Activated CD8-positive, alpha-beta memory T cell treated with anti-CD3 and anti-CD28 coated beads for 48 hours (primary cell): ENCODE data around the gene IL6ST.
"Not testable (repeated sequence)": the region's sequence is repeated elsewhere in the genome, so short reads cannot be mapped to it uniquely, and the experiment has no call there.

Experiments
- DNase-seq, 3 experiments: peaks; one replicate each; pipeline ENCODE4 v3.0.0-alpha.2; 2020; ENCODE audit warnings: low read depth in 2 of 3, low spot score in 2 of 3

The IL6ST gene

DNA sequence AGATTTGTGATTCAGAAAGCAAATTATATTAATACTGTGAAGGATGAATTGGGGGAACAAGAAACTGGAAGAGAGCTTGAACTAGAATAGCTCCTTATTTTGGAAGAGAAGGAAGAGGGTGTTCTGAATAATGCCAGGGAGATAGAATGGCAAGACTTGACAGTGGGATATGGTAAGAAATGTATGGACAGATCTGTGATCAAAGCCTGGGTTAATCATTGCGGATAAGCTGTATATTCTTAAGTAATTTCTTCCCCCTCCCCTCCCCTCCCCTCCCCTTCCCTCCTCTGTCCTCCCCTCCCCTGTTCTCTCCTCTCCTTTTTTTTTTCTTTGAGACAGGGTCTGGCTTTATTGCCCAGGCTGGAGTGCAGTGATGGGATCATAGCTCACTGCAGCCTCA, 10.1 kb upstream of the IL6ST start:
- DNase-seq = no peak

DNA sequence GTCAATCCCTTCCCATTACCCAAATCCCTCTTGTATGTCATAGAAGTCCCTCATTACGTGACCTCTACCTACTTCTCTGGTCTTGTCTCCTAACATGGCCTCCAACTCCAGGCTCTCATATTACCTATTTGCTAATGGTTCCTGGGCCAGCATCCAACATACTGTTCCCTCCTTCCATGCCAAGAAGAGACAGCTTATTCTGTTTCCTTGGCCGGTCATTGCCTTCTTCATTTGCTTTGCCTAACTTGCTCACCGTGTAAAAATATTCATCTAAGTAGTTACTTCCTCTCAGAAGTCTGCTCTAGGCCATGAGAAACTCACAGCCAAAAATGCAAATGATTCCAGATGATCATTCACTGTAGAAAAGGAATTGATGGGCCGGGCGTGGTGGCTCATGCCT, 8.9 kb upstream of the IL6ST start:
- no peak for DNase-seq

DNA sequence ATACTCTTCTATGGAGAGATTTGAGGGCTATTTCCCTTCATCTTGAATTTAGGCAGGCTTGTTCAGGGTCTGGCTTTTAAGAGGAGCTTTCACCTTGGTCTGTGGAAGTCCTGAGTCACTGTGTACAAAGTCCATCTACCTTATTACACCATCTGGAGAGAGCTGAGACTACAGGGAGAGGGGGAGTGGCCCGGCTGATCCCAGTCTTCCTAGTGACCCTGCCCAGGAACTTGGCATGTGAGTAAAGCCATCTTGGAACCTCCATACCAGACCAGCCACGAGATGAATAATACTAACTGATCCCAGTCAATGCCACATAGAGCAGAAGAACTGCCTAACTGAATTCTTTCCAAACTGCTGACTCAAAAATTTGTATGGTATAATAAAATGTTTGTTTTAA, 8.4 kb upstream of the IL6ST start:
- DNase-seq = no peak

DNA sequence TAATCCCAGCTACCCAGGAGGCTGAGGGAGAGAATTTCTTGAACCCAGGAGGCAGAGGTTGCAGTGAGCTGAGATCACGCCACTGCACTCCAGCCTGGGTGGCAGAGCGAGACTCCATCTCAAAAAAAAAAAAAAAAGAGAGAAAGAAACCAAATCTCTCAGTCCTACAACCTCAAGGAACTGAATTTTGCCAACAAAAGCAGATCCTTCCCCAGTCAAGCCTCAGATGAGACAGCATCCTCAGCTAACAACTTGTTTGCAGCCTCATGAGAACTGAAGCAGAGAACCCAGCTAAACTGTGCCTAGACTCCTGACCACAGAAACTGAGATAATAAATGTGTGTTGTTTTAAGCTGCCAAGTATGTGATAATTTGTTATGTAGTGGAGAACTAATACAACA, 7.5 kb upstream of the IL6ST start:
- DNase-seq = no peak

DNA sequence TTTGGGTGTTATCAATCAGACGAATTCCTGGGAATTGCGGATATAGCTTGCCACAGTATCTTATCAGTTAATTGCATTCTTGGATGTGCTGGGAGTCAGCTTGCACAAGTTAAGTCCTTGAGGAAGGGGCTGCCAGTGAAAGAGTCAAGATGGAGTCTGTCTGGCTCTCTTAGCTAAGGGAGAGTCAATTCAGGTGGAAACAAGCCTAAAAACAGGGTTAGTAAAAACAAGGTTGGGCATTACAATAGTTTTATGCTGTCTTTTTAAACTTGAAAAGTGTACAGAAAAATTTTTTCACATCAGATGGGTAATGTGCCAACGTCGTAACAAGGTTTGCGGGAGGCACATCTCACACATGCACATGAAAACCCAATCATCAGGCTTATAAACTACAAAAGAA, 5.5 kb upstream of the IL6ST start:
- not testable (repeated sequence) for DNase-seq

DNA sequence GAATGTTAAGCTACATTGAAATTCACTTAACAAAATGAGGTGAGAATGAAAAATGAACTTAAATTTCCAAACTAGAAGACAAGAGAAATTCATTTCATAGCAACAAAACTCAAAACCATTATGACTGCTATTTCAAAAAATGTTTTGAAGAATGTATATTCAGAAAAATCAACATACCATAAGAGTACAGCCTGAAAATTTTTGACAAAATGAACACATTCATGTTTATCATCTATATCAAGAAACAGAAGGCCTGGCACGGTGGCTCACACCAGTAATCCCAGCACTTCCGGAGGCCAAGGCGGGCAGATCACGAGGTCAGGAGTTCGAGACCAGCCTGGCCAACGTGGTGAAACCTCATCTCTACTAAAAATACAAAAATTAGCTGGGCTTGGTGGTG, 4.2 kb upstream of the IL6ST start:
- DNase-seq = no peak

DNA sequence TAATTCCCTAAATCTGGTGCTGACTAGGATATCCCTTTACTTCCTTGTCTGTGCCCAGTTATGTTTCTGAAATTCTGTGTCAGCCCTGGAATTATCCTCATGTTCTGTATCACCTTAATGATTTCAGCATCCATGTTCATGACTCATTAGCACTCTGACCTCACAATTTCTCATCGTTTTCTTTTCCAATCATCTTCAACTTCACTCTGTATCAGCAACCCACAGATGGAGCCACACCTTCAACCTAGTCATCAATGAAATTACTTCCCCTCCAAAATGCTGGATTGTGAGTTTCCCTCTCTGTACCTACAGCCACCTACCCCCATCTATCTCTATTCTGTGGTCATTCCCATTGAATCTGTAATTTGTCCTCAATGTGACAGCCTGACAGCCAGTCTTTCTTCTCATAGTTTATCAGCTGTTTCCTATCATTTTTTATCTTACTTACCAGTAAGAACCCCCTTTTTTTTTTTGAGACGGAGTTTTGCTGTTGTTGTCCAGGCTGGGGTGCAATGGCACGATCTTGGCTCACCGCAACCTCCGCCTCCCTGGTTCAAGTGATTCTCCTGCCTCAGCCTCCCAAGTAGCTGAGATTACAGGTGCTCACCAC, 3.1 kb upstream of the IL6ST start:
- DNase-seq = no peak

DNA sequence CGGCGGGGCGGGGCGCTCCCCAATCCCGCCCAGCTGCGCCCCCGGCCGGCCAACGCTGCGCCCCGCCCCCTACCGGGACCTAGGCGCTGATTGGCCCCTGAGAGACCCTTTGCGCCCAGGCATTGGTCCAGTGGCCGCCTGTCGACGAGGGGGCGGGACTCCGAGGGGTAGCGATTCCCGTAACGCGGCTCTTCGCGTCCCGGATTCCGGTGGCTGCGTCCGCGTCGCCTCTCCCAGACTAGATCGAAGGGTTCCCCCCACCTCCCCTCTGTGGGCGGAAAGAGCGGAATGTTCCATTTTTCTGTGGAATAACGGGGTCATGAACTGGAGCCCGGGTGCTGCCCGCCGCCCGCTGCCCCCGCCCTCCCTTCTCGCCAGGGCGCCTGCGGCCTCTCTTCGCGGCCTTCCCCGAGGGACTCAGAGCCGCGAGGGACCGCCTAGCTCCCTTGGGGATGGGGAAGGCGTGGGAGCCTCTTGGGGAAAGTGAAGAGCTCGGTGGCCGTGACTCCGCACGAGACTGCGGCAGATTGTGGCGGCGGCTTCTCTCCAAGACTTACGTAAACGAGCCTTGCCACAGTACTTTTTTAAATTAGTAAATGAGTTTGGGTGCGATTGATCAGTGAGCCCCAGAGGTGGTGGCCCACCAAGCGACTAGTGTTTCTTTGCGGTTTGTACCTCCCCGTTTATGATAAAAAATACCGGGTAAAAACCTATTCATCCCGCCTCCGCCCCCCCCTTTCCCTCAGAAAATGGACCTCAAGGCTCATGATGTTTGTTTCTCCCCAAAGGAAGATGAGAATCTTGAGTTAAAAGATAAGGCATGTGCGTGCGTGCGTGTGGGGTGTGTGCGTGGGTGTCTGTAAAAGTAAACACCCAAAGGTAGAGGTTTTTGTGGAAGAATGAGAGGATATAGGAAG, 493 bp upstream of the IL6ST start:
- peak; percentile 84 to 93 (median 89) for DNase-seq

DNA sequence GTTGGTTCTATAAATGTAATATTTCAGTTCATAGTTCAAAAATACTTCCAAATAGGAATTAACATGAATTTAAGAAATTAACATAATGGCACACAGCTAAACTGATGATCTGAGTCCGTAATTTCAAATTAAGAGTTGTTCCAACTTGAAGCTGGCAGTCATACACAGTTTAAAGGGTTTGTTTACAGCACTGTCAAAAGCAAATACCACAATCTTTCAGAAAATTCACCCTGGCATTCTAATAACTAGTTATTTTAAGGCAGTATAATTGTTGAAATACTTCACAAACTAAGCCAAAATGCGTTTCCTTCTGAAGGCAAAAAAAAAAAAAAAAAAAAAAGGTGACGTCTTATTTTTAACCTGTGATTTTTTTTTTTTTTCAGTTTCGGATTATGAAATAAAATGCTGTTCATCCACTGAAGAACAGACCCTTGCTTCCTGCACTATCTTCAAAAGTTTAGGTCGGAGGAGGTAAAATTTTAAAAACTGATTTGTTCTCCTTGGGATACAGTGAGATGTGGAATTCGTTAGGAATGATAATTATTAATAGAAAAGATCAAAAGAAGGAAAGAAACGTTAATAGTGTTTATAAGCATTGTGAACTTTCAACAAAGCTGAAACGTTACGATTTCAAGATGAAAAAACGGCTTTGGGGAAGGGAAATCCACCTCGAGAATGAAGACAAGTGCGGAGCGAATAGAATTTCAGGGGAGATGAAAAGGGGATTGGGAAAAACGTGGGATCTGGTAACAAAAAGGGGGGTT, 850 bp downstream of the IL6ST start:
- DNase-seq = no peak

DNA sequence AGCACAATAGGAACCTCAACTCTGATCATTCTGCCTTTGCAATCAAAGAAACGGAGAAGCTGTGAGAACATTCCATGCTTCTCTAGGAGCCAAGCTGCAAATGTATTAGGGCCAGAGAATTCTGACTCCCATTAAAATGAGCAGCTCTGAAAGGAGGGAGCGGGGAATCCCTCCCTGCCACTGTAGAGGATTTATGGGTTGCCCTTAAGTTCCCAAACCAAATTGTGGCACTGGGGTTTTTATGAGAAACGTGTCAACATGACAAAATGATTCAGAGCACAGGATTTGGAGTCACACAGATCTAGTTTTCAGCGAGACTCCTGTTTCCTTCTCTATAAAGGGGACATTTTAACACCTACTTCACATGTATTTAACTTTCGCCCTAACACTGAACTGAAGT, 1.8 kb downstream of the IL6ST start:
- no peak for DNase-seq

DNA sequence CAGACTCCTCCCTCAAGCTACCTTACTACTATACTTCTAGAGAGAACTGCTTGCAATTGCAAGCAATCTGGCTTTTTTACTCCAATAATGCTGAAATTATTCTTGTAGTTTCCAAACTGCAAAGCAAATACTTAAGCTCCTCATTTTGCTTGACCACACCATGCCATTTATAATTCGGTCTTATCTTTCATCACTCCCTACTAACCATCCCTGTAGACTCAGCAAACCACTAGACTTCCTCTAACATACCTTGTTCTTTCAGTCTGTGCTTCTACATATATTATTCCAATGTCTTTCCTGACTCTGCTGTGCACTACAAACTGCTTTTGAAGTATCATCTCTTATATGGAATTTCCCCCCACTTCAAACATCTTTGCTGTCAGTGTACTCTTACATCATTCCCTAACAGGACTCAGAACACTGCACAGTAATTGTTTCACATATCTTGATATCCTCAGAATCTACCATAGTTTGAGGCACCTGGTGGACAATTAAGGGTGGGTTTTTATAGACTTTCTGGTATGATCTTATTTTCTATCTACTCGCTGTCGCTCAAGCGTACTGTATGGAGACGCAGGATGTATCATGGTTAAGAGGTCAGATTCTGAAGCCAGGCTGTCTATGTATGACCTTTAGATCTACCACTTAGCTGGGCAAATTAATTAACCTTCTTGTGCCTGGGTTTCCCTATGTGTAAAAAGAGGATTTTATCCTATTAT, 2.8 kb downstream of the IL6ST start:
- no peak for DNase-seq

DNA sequence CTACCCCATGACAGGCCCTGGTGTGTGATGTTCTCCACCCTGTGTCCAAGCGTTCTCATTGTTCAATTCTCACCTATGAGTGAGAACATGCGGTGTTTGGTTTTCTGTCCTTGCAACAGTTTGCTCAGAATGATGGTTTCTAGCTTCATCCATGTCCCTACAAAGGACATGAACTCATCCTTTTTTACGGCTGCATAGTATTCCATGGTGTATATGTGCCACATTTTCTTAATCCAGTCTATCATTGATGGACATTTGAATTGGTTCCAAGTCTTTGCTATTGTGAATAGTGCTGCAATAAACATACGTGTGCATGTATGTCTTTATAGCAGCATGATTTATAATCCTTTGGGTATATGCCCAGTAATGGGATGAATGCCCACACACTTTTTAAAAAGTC, 3.9 kb downstream of the IL6ST start:
- not testable (repeated sequence) for DNase-seq

DNA sequence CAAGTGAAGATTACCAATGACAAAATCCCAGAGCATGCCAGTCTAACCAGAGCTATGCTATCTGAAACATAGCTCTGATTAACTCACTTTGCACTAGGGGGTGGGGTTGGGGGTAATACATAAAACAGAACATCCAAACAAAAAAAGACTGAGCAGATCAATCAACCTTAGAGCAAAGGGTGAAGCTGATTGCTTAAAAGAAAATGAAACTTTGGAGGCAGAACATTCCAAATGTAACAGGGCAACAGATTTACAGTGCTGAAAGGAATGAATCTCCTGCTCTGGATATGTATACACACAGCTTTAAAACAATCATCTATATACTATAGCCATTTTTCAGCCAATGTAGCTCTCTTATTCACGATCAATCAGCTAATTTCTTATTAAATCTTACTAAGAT, 4.9 kb downstream of the IL6ST start:
- no peak for DNase-seq

DNA sequence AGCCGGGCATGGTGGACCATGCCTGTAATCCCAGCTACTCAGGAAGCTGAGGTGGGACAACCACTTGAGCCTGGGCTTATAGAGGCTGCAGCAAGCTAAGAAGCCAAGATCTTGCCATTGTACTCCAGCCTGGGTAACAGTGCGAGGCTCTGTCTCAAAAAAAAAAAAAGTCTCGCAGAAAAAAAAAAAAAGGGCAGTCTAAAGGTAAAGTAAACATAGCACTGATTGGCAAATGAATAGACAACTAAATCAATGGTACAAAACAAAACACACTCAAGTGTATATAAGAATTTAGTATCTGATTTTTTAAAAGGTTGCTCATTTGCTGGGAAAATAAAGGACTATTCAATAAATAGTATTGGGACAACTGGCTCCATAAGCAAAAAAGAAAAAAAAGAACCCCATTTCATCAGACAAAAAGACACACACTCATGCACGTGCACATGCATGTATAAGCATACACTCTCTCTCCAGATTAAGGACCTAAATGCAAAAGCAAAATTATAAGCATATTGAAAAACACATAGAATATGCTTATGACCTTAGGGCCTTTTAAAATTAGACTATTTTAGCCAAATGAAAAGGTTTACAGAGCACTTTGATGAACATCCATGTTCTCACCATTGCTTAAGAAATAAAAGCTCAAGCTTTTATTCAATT, 5.7 kb downstream of the IL6ST start:
- DNase-seq = no peak

DNA sequence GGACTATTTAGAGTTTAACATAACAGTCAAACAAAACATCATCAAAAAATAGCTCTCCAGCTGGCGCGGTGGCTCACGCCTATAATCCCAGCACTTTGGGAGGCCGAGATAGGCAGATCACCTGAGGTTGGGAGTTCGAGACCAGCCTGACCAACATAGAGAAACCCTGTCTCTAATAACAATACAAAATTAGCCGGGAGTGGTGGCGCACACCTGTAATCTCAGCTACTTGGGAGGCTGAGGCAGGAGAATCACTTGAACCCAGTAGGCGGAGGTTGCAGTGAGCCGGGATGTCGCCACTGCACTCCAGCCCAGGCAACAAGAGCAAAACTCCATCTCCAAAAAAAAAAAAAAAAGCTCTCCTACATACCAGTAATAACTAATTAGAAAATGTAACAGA, 6.3 kb downstream of the IL6ST start:
- not testable (repeated sequence) for DNase-seq

DNA sequence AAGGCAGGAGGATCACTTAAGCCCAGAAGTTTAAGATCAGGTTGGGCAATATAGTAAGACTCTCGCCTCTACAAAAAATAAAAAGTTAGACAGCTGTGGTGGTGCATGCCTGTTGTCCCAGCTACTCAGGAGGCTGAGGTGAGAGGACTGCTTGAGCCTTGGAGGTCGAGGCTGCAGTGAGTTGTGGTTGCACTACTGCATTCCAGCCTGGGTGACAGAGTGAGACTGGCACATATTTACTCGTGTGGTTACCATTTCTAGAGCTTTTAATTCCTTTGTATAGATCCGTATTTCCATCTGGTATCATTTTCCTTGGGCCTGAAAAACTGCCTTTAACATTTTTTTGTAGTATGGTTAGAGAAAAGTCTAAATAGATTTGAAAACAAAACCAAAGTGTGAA, 7.8 kb downstream of the IL6ST start:
- DNase-seq = no peak

DNA sequence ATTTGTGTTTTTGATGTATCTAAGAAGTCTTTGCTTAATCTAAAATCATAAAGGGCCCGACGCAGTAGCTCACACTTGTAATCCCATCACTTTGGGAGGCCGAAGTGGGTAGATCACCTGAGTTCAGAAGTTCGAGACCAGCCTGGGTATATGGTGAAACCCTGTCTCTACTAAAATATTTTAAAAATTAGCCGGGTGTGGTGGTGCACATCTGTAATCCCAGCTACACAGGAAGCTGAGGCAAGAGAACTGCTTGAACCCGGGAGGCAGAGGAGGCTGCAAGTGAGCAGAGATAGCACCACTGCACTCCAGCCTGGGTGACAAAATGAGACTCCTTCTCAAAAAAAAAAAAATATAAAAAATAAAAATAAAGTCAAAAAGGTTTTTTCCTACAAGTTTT, 9.6 kb downstream of the IL6ST start:
- no peak for DNase-seq

DNA sequence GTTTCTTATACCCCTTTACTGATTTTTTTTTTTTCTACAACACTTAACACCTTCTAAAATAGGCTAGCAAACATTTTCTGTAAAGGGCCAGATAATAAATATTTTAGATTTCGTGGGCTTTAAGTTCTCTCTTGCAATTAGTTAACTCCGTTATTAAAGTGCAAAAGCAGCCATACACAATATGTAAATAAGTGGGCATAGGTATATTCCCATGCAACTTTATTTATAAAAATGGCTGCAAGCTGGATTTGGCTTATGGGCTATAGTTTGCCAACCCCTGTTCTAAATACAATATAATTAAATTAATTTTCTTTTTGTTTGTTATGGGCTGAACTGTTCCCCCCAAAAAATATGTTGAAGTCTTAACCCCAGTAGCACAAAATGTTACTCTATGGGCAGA, 10.8 kb downstream of the IL6ST start:
- DNase-seq = no peak

DNA sequence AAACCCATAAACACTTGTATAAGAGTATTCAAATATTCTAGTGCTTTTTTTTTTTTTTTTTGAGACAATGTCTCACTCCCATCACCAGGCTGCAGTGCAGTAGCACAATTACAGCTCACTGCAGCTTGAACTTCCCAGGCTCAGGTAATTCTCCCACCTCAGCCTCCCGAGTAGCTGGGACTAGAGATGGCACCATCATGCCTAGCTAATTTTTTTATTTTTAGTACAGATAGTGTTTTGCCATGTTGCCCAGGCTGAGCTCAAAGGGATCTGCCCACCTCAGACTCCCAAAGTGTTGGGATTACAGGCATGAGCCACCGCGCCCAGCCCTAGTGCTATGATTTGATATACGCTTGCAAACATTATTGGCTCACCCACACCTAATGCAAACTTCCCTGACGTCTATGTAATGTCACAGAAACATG, 11.8 kb downstream of the IL6ST start:
- DNase-seq = no peak

DNA sequence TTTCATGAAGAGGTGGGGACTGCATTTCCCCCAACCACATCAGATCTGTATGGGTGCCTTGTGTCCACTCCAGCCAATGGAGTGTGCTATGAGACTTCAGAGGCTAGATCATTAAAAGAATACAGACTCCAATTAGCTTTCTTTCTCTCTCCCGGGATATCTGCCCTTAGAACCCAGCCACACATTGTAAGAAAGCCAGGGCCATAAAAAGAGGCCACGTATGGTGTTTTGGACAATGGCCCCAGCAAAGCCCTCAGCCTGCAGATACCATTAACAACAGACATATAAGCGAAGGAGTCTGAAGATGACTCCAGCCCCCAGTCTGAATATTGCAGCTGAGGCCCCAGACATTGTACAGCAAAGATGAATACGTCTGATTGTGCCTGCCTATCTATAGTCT, 21.5 kb downstream of the IL6ST start:
- DNase-seq = no peak

DNA sequence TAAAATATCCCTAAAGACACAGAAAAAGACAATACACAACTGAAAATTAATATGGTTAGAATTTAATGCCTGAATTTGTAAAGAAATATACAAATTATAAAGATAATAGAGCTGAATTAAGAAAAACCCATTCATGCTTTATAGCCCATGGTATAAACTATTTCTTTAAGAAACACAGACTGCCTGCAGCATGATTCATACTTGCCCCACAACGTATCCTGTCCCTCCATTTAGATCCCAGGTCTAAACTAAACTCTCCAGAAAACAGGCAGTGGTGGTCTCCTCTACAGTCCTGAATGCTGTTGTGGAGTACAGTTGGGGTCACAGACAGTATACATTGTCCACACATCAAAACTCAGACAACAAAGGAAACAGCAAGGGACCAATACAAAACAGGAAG, 24.8 kb downstream of the IL6ST start:
- DNase-seq = no peak
